Ascending aorta (tissue), 2 donors: ENCODE data around the gene MYO1F. TPM values are rescaled to one million over a fixed set of nuclear protein-coding genes. Genes with fewer than 3 reads are reported as not detected.

Source experiments
- DNase-seq, 2 donors: peaks; one replicate each; pipeline ENCODE4 v3.0.0-alpha.2; 2019; ENCODE audit warnings: low spot score in 2 of 2
- H3K27ac ChIP-seq, 2 donors: fragments of 200-600 bp; sonication (generic); one replicate each; pipeline ENCODE4 v1.5.1; 2016 to 2017; ENCODE audit warnings: mild to moderate bottlenecking in 1 of 2
- H3K27me3 ChIP-seq: fragments of 200-600 bp; sonication (generic); one replicate; pipeline ENCODE4 v1.5.1; 2017
- H3K36me3 ChIP-seq, 2 donors: fragments of 200-600 bp; sonication (generic); one replicate each; pipeline ENCODE4 v1.5.1; 2016
- H3K4me1 ChIP-seq, 2 donors: fragments of 200-600 bp; sonication (generic); one replicate each; pipeline ENCODE4 v1.5.1; 2016 to 2017; ENCODE audit warnings: mild to moderate bottlenecking in 1 of 2
- H3K4me3 ChIP-seq, 2 donors: fragments of 200-600 bp; sonication (generic); one replicate each; pipeline ENCODE4 v1.5.1; 2016 to 2017; ENCODE audit warnings: mild to moderate bottlenecking in 1 of 2
- H3K9me3 ChIP-seq, 2 donors: fragments of 200-600 bp; sonication (generic); one replicate each; pipeline ENCODE4 v1.5.1; 2016
- CTCF ChIP-seq, 3 experiments: fragments of 200-600 bp in 2 of 3; fragments of 450-650 bp in 1 of 3; sonication (generic) in 2 of 3; IDR thresholded peaks; one replicate each; pipeline ENCODE4 v1.5.1; 2016 to 2019; ENCODE audit warnings: antibody characterized with exemption in 3 of 3, mild to moderate bottlenecking in 1 of 3, moderate library complexity in 1 of 3
- intact Hi-C: fragments of 100-400 bp; cut with DNase I; formaldehyde crosslinking; loops from one replicate; pipeline ENCODE4 v1.15.1; 2023
- total RNA-seq: library from RNA; depleted of rRNA; stranded (reverse); fragments of >200 nt; gene quantifications from one replicate; pipeline ENCODE4 v1.1.0, GENCODE V29; 2016

Gene MYO1F
- total RNA-seq, 1 donor from 2014 or later = 5.0 TPM

- Histone ChIP-seq H3K27ac (no peak overlapping the region), H3K9me3 (no peaks in the 10 kb centered on the region), H3K4me3 (no peak overlapping the region), H3K27me3 (no peaks in the 10 kb centered on the region), H3K4me1 (no peaks in the 10 kb centered on the region), H3K36me3 (no peaks in the 10 kb centered on the region)
- intact Hi-C loops = no loop called here
- TF ChIP-seq CTCF (IDR thresholded peaks at IDR 0.05) = no peak
- DNase-seq = no peak
Measured at GRCh38 chr19:8531470-8531869, 45.8 kb downstream of the MYO1F start.

- no peaks in the 10 kb centered on the region for H3K27me3 ChIP-seq
- H3K4me1 ChIP-seq = no peaks in the 10 kb centered on the region
- no peaks in the 10 kb centered on the region for H3K36me3 ChIP-seq
- H3K9me3 ChIP-seq = no peaks in the 10 kb centered on the region
- no peak overlapping the region for H3K27ac ChIP-seq
- no peak overlapping the region for H3K4me3 ChIP-seq
- DNase-seq = no peak
- TF ChIP-seq CTCF (IDR thresholded peaks at IDR 0.05) = no peak
- intact Hi-C loops = no loop called here
Measured at GRCh38 chr19:8530061-8530679, 47.1 kb downstream of the MYO1F start.

- Histone ChIP-seq H3K9me3 (no peaks in the 10 kb centered on the region), H3K4me3 (no peak overlapping the region), H3K27me3 (no peaks in the 10 kb centered on the region), H3K27ac (no peak overlapping the region), H3K36me3 (no peaks in the 10 kb centered on the region), H3K4me1 (no peaks in the 10 kb centered on the region)
- intact Hi-C loops = no loop called here
- TF ChIP-seq CTCF (IDR thresholded peaks at IDR 0.05) = no peak
- no peak for DNase-seq
Measured at GRCh38 chr19:8529369-8530006, 47.8 kb downstream of the MYO1F start.

GRCh38 chr19:8528500-8528899 lies 48.7 kb downstream of the MYO1F start:
- H3K4me1 ChIP-seq = no peaks in the 10 kb centered on the region
- DNase-seq = no peak
- H3K9me3 ChIP-seq = no peaks in the 10 kb centered on the region
- no peaks in the 10 kb centered on the region for H3K36me3 ChIP-seq
- no peaks in the 10 kb centered on the region for H3K27me3 ChIP-seq
- intact Hi-C loops = no loop called here
- no peak for TF ChIP-seq CTCF (IDR thresholded peaks at IDR 0.05)
- no peak overlapping the region for H3K4me3 ChIP-seq
- H3K27ac ChIP-seq = no peak overlapping the region

GRCh38 chr19:8526345-8527091 lies 50.7 kb downstream of the MYO1F start:
- peak overlapping the region; percentile 74 to 82 for H3K27ac ChIP-seq
- DNase-seq = peak; percentile 61 to 92
- no peaks in the 10 kb centered on the region for H3K36me3 ChIP-seq
- intact Hi-C loops = loop anchor here (1.0 kb wide), 1 partner anchor 13 kb away; no protein-coding TSS in a partner anchor
- H3K4me3 ChIP-seq = peak overlapping the region; percentile 76 to 78
- H3K9me3 ChIP-seq = no peaks in the 10 kb centered on the region
- no peak for TF ChIP-seq CTCF (IDR thresholded peaks at IDR 0.05)
- H3K4me1 ChIP-seq = no peaks in the 10 kb centered on the region
- H3K27me3 ChIP-seq = no peaks in the 10 kb centered on the region
